Measurements from ENCODE around the gene BIRC6. TPM values are rescaled to one million over a fixed set of nuclear protein-coding genes. Genes with fewer than 3 reads are reported as not detected.
"Not testable (repeated sequence)": the region's sequence is repeated elsewhere in the genome, so short reads cannot be mapped to it uniquely, and the experiment has no call there.

The BIRC6 gene
- total RNA-seq, 1 donor from 2014 or later: 54.2 TPM

- ATAC-seq: no peak
These were observed 165.9 kb downstream of the BIRC6 start for GRCh38 chr2:32522770-32523169.

- no peak for ATAC-seq
These were observed 166.9 kb downstream of the BIRC6 start for GRCh38 chr2:32523686-32524085.

- ATAC-seq: no peak
These were observed 175.5 kb downstream of the BIRC6 start for GRCh38 chr2:32532341-32532740.

DNA sequence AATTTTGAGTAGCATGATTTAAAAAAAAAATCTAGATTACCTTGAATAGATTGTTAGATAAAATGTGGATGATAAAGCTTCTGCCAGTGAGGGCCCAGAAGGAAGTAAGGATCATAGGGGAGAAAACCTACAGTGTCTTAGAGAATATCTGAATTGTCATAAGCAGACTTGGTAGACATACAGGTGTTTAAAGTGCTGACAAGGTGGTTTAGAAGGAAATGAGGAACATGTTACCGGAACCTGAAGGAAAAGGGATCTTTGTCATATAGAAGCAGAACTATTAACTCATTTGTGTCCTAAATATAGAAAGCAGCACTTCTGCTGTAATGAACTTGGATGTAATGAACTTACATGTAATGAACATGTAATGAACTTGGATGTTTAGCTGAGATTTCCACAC lies 176.1 kb downstream of the BIRC6 start:
- peak; percentile 49 for ATAC-seq

DNA sequence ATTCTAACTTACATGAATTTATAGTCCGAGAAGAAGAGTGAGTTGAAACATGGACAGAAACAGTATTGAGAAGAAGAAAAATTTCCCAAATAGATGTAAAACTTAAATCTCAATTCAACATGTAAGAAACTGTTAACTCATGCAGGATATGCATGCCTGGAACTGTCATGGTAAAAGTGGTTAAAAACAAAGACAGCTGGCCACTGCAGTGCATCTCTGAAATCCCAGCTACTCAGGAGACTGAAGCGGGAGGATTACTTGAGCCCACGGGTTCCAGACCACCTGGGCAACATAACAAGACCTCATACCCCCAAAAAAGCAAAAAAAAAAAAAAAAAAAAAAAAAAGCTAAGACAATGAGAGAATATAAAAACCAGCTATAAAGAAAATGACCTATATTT lies 178.0 kb downstream of the BIRC6 start:
- ATAC-seq: no peak

GRCh38 chr2:32538735-32539134 lies 181.9 kb downstream of the BIRC6 start:
- no peak for ATAC-seq

DNA sequence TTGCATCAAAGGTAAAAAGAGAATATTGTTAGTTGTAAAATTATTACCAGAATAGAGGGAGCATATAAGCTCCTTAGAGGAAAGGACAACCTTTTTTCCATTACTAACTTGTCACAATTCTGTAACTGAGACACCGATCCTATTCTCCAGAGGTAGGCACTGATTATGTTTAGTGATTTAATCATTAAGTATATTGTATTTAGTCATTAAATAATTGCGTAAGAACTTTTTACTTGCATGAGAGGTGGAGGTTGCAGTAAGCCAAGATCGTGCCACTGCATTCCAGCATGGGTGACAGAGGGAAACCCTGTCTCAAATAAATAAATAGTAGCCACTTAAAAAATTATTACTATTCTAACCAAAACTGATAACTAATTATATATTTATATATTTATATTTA lies 195.7 kb downstream of the BIRC6 start:
- not testable (repeated sequence) for ATAC-seq

DNA sequence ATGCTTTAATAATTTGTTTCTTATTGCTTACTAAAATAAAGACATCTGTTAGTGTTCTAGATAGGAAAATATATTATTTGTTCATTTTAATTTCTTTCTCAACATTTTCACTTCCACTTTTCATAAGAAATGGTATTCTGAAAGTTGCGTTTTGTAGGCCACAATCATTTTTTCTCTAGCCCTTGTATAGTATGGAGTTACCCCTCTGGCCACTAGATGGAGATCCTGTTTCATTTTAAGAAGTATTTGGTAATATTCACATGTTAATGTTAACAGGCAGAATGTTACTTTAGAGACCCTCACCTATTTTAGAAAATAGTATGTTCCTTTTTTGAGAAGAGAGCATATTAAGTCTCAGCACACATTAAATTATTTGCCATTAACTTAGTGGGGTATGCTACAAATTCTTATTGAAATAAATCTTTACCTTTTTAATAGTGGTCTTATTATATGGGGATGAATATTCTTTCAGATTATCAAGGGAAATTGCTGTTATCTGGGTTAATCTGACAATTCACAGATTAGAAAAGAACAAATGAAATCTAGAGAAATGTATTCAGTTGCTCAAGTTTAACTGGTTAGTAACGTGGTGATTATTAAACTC lies 197.1 kb downstream of the BIRC6 start:
- ATAC-seq: peak; percentile 50

DNA sequence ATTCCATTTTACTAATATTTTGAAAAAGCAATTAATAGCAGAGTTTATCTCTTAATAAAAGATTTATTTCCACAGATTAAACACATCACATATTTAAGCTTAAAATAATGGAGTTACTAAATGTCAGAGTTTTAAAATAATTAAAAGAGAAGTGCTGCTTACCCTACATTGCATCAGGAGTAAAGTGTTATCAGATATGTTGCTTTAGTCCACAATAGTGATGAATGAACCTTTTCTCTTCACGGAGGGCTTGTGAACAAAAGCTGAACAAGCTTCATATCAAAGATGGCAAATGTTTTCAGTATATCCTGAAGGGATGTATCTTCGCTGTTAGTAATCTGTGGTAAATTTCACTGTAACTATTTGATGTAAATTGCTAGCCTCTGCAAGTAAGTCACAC lies 201.7 kb downstream of the BIRC6 start:
- no peak for ATAC-seq

DNA sequence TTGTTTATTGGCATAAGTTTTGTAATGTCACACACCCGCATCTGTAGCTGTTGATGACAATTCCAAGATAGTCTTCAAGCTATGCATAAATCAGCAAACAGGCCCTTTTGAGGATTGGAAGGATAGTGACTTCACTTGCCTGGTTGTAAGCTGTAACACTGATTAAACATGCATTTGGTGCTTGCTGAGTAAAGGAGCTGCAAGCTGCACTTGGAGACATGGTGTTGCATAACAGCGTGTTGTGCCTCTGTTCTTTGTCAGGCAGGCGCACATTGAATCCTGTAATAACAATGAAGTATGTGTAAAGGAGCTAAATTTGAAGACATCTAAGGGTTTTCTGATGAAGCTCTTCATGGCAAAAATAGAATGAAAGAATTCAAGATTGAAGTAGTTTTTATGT lies 202.3 kb downstream of the BIRC6 start:
- ATAC-seq: no peak

- no peak for ATAC-seq
These were observed 206.1 kb downstream of the BIRC6 start for GRCh38 chr2:32562906-32563305.

DNA sequence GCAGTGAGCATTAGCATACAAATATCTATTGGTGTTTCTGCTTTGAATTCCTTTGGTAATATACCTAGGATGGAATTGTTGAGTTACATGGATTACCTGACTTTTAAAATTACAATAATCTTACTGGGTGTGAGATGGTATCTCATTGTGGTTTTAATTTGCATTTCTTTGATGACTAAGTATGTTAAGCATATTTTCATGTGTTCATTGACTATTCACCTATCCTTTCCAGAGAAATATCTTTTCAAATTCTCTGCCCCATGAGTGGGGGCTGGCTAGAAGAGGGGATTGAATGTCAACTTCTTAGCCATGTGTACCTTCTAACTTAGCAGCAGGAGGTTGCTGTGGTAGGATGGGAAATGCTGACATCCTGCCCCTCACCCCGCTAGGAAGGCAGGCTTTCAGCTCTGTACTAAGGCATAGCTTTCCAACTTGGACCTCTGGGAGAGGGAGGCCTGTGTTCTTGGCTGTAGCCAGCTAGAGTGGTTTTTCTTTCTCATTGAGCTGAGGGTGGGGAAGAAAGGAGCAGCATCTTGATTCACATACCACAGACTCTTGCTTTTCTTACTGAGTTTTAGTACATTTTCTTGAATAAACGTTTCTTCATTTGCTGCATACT lies 207.7 kb downstream of the BIRC6 start:
- no peak for ATAC-seq

DNA sequence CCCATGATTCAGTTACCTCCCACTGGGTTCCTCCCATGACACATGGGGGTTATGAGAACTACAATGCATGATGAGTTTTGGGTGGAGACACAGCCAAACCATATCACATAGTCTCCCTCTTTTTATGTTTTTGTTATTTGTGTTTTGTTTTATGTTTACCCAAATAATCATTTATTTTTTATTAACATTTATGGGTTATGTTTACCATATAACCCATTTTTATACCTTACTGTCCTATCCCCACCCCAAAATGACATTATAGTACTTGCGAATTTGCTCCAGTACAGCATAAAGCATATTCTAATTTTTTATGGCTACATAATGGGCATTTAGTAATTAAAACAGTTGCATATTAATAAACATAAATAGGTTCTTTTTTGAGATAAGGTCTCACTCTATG lies 209.1 kb downstream of the BIRC6 start:
- no peak for ATAC-seq

DNA sequence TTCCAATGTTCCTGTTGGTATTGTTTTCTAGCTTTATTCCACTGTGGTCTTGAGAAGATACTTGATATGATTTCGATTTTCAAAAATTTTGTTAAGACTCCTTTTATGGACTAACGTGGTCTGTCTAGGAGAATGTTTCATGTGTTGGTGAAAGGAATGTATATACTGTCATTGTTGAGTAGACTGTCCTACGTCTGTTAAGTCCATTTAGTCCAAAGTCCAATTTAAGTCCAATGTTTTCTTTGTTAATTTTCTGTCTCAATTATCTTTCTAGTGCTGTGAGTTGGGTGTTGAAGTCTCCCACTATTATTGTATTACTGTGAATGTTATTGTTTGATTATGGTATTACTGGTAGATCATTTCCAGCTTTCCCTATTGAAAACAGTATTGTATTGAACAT lies 215.2 kb downstream of the BIRC6 start:
- ATAC-seq: no peak

DNA sequence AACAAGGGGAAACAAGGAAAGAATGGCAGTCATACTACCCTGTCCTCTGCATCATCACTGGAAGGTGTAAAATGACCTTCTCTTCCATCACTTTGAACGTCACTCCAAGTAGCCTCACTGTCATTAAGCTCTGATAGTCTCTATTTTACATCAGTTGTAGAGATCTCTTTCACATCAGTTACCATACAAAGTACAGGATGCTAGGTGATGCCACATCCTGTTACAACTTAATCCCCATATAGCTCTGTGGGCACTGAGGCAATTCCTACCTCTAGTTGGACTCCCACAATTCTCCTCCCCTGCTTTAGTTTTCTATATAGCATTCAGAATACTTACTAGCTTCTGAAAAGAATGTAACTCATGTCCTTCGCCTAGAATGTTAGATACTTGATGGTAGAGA lies 215.9 kb downstream of the BIRC6 start:
- ATAC-seq: no peak

GRCh38 chr2:32591669-32592463 lies 235.0 kb downstream of the BIRC6 start:
- no peak for ATAC-seq

DNA sequence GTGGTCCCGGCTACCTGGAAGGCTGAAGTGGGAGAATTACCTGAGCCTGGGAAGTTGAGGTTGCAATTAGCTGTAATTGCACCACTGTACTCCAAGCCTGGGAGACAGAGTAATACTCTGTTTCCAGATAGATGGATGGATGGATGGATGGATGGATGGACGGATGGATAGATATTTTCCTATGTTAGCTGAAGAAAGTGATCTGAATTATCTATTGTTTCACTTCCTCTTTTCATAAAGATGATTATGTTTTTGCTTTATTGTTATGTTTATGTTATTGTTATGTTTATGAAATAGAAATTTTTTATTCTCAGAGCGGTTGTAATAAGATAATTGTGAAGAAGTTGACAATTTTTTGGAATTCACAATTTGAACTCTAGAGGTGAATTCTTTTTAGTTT lies 237.8 kb downstream of the BIRC6 start:
- no peak for ATAC-seq

GRCh38 chr2:32611366-32611765 lies 254.5 kb downstream of the BIRC6 start:
- ATAC-seq: no peak

- no peak for ATAC-seq
These were observed 254.9 kb downstream of the BIRC6 start for GRCh38 chr2:32611771-32612170.

- ATAC-seq: no peak
These were observed 257.3 kb downstream of the BIRC6 start for GRCh38 chr2:32614084-32614483.

- no peak for ATAC-seq
These were observed 260.9 kb downstream of the BIRC6 start for GRCh38 chr2:32617599-32618189.

DNA sequence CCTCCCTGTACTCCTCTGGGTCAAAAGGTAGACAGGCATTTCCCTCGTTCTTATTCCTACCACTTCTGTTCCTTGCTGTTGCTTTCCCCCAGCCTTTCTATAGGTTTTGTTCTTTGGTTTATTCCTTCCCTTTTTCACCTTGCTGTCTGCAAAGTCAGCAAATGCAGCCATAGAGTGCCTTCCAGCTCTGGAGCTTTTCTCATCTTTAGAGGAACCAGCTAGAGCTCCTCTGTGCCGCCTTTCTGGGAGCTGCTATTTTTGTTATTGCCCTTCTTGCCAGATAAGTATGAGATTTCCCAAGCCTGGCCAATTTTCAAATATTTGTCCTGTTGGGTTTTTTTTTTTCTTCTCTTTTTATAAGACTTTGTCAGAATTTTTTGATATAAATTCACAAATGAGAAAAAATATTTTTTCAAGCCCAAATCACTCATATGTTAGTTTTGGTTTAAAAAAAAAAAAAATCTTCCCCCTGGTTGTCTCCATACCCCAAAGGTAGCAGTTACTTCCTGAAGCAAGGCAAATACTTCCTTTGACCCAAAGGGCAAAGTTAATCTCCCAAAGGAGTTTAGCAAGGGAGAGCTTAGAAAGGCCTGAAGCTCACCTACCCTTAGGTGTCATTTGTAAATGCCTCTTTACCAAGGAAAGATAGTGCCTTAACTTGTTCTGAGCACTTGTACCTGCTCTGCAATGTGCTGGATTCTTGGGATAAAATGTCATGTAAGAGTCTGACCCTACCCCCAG lies 265.9 kb downstream of the BIRC6 start:
- no peak for ATAC-seq

DNA sequence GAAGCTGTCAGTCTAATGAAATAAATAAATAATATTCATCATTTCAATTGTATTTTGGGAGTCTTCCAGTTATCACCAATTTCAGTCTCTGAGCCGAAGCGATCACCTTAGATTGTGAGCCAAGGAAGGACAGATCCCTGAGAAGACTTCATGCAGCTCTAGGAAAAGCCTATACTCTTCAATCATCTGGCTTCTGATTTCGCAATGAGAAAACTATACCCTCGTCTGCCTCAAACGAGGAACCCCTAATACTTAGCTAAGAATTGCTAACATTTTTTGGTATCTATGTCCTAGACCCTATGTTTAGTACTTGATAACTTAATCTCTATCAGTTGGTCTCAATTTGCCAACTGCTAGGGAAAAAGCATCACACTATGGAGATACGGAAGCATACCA lies 266.5 kb downstream of the BIRC6 start:
- no peak for ATAC-seq

Data from esophagus mucosa (tissue), 1 donor.